IPS-15b (cell line): Measurements from ENCODE around the gene PFDN2.

Experiments used
- H3K27me3 ChIP-seq: one replicate; pipeline ENCODE4 v1.6.1; 2013; ENCODE audit warnings: low read length; ENCODE audit not compliant: control insufficient read depth, insufficient read depth
- H3K36me3 ChIP-seq: one replicate; pipeline ENCODE4 v1.6.1; 2013; ENCODE audit warnings: low read length; ENCODE audit not compliant: control insufficient read depth, insufficient read depth
- H3K4me1 ChIP-seq: one replicate; pipeline ENCODE4 v1.6.1; 2013; ENCODE audit warnings: mild to moderate bottlenecking, low read length; ENCODE audit not compliant: control insufficient read depth, insufficient read depth
- H3K4me3 ChIP-seq: one replicate; pipeline ENCODE4 v1.5.1; 2013; ENCODE audit warnings: low read depth, low read length
- H3K9ac ChIP-seq: one replicate; pipeline ENCODE4 v1.6.1; 2013; ENCODE audit warnings: low read depth, mild to moderate bottlenecking, low read length
- H3K9me3 ChIP-seq: one replicate; pipeline ENCODE4 v1.6.1; 2013; ENCODE audit warnings: mild to moderate bottlenecking, low read length; ENCODE audit not compliant: control insufficient read depth, insufficient read depth

The PFDN2 gene

DNA sequence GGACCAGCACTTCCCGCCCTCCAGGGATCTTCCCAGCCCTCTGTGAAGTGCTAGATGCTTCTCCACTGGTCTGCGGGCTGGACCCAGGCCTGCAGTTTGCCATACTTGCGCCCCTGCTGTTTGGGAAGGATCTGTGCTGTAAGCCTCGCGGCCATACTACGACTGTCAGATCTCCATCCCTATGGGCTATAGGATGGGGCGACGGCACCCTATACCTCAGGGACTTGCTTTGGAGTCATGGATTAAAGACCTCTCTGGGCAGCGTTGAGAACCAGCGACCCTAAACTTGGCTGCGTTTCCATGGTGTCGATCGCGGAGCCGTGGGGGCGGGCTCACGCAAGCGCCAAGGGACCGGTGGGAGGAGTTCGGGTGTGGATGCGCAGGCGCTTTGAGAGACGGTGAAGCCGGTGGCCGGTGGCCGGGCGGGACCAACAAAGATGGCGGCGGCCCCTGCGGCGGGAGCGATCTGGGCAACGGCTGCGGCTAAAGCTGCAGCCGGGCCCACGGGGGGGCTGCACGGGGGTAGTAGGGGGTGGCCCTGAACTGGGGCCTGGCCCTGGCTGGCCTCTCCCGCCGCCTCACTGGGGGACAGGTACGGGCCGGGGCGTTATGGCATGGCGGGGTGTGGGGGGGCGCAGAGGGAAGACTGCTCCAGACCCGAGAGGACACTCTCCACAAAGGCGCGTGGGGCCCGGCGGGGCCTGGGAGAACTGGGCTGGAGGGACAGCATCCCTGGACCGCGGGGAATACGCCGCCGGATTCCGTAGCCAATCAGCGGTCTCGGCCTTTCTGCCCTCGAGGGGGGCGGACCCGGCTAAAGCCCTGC lies 41.5 kb upstream of the PFDN2 start, which contains the start of gene USP21:
TSS of gene USP21 (plus strand) at position 414 of the 826 bp plus-strand sequence. CDS start 1,141 bp downstream, outside the sequence.
- Histone ChIP-seq H3K4me1 (no peaks in the 10 kb centered on the region), H3K9me3 (no peaks in the 10 kb centered on the region), H3K27me3 (no peaks in the 10 kb centered on the region), H3K4me3 (peak within 1 kb of the TSS; percentile 60), H3K9ac (peak within 1 kb of the TSS; percentile 80), H3K36me3 (peaks cover 10% of the 10 kb centered on the region)

- peak overlapping the region; percentile 60 for H3K4me3 ChIP-seq
- no peaks in the 10 kb centered on the region for H3K4me1 ChIP-seq
- peaks cover 7% of the 10 kb centered on the region for H3K36me3 ChIP-seq
- no peak overlapping the region for H3K9ac ChIP-seq
- H3K9me3 ChIP-seq, result no peaks in the 10 kb centered on the region
- H3K27me3 ChIP-seq, result no peaks in the 10 kb centered on the region
Measured at GRCh38 chr1:161158316-161159010, 40.6 kb upstream of the PFDN2 start.

GRCh38 chr1:161157867-161158266 lies 40.0 kb upstream of the PFDN2 start:
- Histone ChIP-seq H3K4me1 (no peaks in the 10 kb centered on the region), H3K9me3 (no peaks in the 10 kb centered on the region), H3K9ac (no peak overlapping the region)

DNA sequence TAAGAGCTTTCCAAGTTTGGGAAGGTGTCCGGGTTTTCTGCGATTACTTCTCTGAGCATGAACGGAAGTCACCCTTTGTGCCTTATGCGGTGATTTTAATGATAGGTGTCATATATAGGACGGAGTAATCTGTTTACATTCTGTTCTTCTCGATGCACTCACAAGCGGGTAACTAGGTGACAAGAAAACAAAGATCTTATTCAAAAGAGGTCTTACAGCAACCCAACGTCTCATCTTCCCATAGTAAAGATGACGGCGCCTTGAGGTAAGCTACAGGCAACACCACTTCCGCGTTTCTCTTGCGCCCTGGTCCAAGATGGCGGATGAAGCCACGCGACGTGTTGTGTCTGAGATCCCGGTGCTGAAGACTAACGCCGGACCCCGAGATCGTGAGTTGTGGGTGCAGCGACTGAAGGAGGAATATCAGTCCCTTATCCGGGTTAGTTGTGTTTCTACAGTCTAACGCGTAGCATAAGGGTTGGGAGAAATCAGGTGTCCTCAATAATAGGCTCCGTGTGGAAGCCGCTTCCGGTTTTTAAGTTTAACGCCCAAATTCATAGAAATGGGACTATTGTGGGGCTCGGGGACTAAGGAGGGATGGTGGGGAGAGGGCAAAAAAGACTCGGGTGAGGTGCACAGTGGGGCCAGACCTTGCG lies 36.0 kb upstream of the PFDN2 start, which contains the start of gene UFC1:
TSS of gene UFC1 (plus strand) at position 297 of the 656 bp plus-strand sequence. CDS start at position 317, 20 bp downstream.
- H3K4me1 ChIP-seq, result no peaks in the 10 kb centered on the region
- H3K9me3 ChIP-seq, result no peaks in the 10 kb centered on the region
- H3K9ac ChIP-seq, result peak within 1 kb of the TSS; percentile 98
- H3K4me3 ChIP-seq, result peak within 1 kb of the TSS; percentile 92
- no peaks in the 10 kb centered on the region for H3K27me3 ChIP-seq
- no peaks in the 10 kb centered on the region for H3K36me3 ChIP-seq

More at GRCh38 chr1:161157867-161158266, 40.0 kb upstream of the PFDN2 start:
- H3K27me3 ChIP-seq, result no peaks in the 10 kb centered on the region
- no peak overlapping the region for H3K4me3 ChIP-seq
- peaks cover 5% of the 10 kb centered on the region for H3K36me3 ChIP-seq

DNA sequence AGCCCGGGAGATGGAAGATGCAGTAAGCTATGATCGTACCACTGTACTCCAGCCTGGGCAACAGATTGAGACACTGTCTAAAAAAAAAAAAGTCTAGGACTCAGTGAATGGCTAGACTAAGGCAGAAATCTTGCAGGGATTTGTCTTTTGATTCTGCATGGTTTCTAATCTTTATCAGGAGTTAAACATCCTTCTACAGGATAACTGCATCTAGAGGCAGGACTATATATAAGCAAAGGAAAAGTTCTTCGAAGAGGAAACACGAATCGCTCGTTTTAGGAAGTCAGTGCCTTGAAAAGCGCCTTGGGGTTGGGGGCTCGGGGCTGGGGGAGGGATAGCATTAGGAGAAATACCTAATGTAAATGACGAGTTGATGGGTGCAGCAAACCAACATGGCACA lies 35.3 kb upstream of the PFDN2 start:
- no peak overlapping the region for H3K9ac ChIP-seq

GRCh38 chr1:161145832-161146231 lies 28.0 kb upstream of the PFDN2 start:
- no peaks in the 10 kb centered on the region for H3K9me3 ChIP-seq
- no peak overlapping the region for H3K4me3 ChIP-seq
- no peaks in the 10 kb centered on the region for H3K27me3 ChIP-seq
- H3K4me1 ChIP-seq, result no peaks in the 10 kb centered on the region
- H3K36me3 ChIP-seq, result no peaks in the 10 kb centered on the region
- no peak overlapping the region for H3K9ac ChIP-seq

More for the DNA sequence above, 35.3 kb upstream of the PFDN2 start:
- Histone ChIP-seq H3K4me1 (no peaks in the 10 kb centered on the region), H3K36me3 (no peaks in the 10 kb centered on the region), H3K9me3 (no peaks in the 10 kb centered on the region), H3K27me3 (no peaks in the 10 kb centered on the region), H3K4me3 (peak overlapping the region; percentile 92)

DNA sequence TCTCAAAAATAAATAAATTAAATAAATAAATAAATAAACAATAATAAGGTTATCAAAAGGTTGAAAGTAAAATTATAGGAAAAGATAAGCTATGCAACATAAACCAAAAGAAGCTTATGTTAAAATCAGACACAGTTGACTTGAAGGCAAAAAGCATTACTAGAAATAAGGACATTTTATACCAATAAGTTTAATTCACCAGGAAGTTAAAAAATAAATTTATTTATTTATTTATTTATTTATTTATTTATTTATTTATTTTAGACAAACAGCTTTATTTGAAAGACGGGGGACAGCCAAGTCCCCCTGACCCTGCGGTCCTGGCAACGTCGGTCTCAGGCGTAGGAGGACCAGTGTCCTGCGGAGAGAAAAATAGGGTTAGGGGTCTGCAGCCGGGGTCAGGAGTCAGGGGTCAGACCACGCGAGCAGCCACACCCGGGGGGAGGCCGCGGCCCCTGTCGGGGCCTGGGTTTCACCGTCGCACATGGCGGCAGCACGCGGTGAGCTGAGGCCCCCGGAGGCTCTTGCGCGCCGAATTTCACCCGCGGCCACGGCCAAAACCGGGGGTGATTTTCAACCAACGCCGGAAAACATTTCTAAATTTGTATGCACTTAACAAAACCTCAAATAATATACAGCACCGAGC lies 23.0 kb upstream of the PFDN2 start:
- H3K27me3 ChIP-seq, result no peaks in the 10 kb centered on the region
- H3K36me3 ChIP-seq, result no peaks in the 10 kb centered on the region
- H3K9me3 ChIP-seq, result no peaks in the 10 kb centered on the region
- no peak overlapping the region for H3K4me3 ChIP-seq
- H3K9ac ChIP-seq, result no peak overlapping the region
- no peaks in the 10 kb centered on the region for H3K4me1 ChIP-seq

GRCh38 chr1:161139766-161140165 lies 21.9 kb upstream of the PFDN2 start:
- H3K4me3 ChIP-seq, result no peak overlapping the region
- no peak overlapping the region for H3K9ac ChIP-seq

GRCh38 chr1:161138431-161138830 lies 20.6 kb upstream of the PFDN2 start:
- Histone ChIP-seq H3K27me3 (no peaks in the 10 kb centered on the region), H3K36me3 (no peaks in the 10 kb centered on the region), H3K4me1 (no peaks in the 10 kb centered on the region), H3K9me3 (no peaks in the 10 kb centered on the region), H3K4me3 (no peak overlapping the region), H3K9ac (no peak overlapping the region)

More at GRCh38 chr1:161139766-161140165, 21.9 kb upstream of the PFDN2 start:
- H3K4me1 ChIP-seq, result no peaks in the 10 kb centered on the region
- no peaks in the 10 kb centered on the region for H3K36me3 ChIP-seq
- H3K9me3 ChIP-seq, result no peaks in the 10 kb centered on the region
- H3K27me3 ChIP-seq, result no peaks in the 10 kb centered on the region

DNA sequence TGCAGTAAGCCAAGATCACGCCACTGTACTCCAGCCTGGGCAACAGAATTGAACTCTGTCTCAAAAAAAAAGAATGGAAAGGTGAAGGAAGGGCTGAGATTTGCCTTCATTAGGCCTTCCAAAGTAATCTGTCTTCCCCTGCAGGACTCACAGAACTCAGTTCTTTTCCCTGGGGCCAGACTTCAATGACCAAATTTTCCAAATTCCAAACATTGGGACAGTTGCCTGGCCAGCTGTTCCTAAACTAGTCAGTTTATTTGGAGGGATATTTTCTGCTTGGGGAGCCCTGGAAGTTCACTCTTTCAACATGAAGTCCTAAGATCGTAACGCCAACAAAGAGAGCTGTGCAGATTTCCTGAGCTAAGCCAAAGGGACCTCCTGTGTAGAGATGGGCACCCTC lies 20.0 kb upstream of the PFDN2 start:
- no peak overlapping the region for H3K9ac ChIP-seq
- no peaks in the 10 kb centered on the region for H3K9me3 ChIP-seq
- no peak overlapping the region for H3K4me3 ChIP-seq
- H3K27me3 ChIP-seq, result no peaks in the 10 kb centered on the region
- H3K36me3 ChIP-seq, result no peaks in the 10 kb centered on the region
- H3K4me1 ChIP-seq, result no peaks in the 10 kb centered on the region

GRCh38 chr1:161133220-161133740 lies 15.4 kb upstream of the PFDN2 start:
- Histone ChIP-seq H3K27me3 (no peaks in the 10 kb centered on the region), H3K36me3 (no peaks in the 10 kb centered on the region), H3K9me3 (no peaks in the 10 kb centered on the region), H3K4me3 (peak overlapping the region; percentile 72), H3K4me1 (peaks cover 6% of the 10 kb centered on the region), H3K9ac (peak overlapping the region; percentile 91)
